Type B pancreatic cell (in vitro differentiated cells): ENCODE data around the gene GABPA. TPM values are rescaled to one million over a fixed set of nuclear protein-coding genes. Genes with fewer than 3 reads are reported as not detected.

Experiments used
- DNase-seq: peaks from one replicate; pipeline ENCODE4 v3.0.0; 2021; ENCODE audit warnings: mixed read lengths; ENCODE audit not compliant: unreplicated experiment; ENCODE audit errors: extremely low spot score
- H3K27ac Mint-ChIP-seq: 2 replicates; pipeline ENCODE4 v1.8.0; 2021; ENCODE audit warnings: mild to moderate bottlenecking, mixed read lengths
- H3K27me3 Mint-ChIP-seq: 2 replicates; pipeline ENCODE4 v1.8.0; 2021; ENCODE audit warnings: mixed read lengths
- H3K36me3 Mint-ChIP-seq: 2 replicates; pipeline ENCODE4 v1.8.0; 2021; ENCODE audit warnings: mixed read lengths
- H3K4me1 Mint-ChIP-seq: one replicate; pipeline ENCODE4 v1.8.0; 2021; ENCODE audit warnings: mixed read lengths; ENCODE audit not compliant: unreplicated experiment
- H3K4me3 Mint-ChIP-seq: 2 replicates; pipeline ENCODE4 v1.8.0; 2021; ENCODE audit warnings: mild to moderate bottlenecking, mixed read lengths
- H3K9me3 Mint-ChIP-seq: 2 replicates; pipeline ENCODE4 v1.8.0; 2021; ENCODE audit warnings: mixed read lengths
- CTCF ChIP-seq: fragments of 200-600 bp; sonication (generic); conservative IDR thresholded peaks from 2 replicates; pipeline ENCODE4 v1.5.0; 2021; ENCODE audit warnings: antibody characterized with exemption, mild to moderate bottlenecking
- total RNA-seq: library from RNA; stranded (reverse); gene quantifications from 2 replicates; pipeline ENCODE4 v1.2.1, GENCODE V29; 2021; ENCODE audit warnings: low replicate concordance

The GABPA gene
- total RNA-seq, 1 donor from 2014 or later = 26.4 TPM

GRCh38 chr21:25734654-25734903, 193 bp upstream of the GABPA start:
- Mint-ChIP-seq H3K36me3 (peaks cover 15% of the 10 kb centered on the region), H3K4me1 (peaks cover 27% of the 10 kb centered on the region), H3K27ac (peak overlapping the region; percentile 100), H3K27me3 (peaks cover 3% of the 10 kb centered on the region), H3K4me3 (peak overlapping the region; percentile 100), H3K9me3 (no peaks in the 10 kb centered on the region)
- no peak for TF ChIP-seq CTCF
- no peak for DNase-seq

GRCh38 chr21:25735646-25736597, 1.1 kb downstream of the GABPA start:
- TF ChIP-seq CTCF = no peak
- peak overlapping the region; percentile 100 for H3K4me3 Mint-ChIP-seq
- H3K27me3 Mint-ChIP-seq = peaks cover 3% of the 10 kb centered on the region
- no peak for DNase-seq
- no peaks in the 10 kb centered on the region for H3K9me3 Mint-ChIP-seq
- H3K4me1 Mint-ChIP-seq = peaks cover 27% of the 10 kb centered on the region
- H3K27ac Mint-ChIP-seq = peak overlapping the region; percentile 95
- peaks cover 11% of the 10 kb centered on the region for H3K36me3 Mint-ChIP-seq

- H3K27me3 Mint-ChIP-seq = peaks cover 3% of the 10 kb centered on the region
Measured at GRCh38 chr21:25737421-25737820, 2.6 kb downstream of the GABPA start.

GRCh38 chr21:25742900-25743299, 8.1 kb downstream of the GABPA start:
- peaks cover 11% of the 10 kb centered on the region for H3K36me3 Mint-ChIP-seq
- TF ChIP-seq CTCF = no peak
- H3K4me1 Mint-ChIP-seq = peaks cover 5% of the 10 kb centered on the region
- H3K27ac Mint-ChIP-seq = peak overlapping the region; percentile 52
- no peaks in the 10 kb centered on the region for H3K9me3 Mint-ChIP-seq
- DNase-seq = no peak
- H3K27me3 Mint-ChIP-seq = no peaks in the 10 kb centered on the region
- no peak overlapping the region for H3K4me3 Mint-ChIP-seq

More at GRCh38 chr21:25737421-25737820, 2.6 kb downstream of the GABPA start:
- Mint-ChIP-seq H3K4me3 (peak overlapping the region; percentile 94), H3K27ac (peak overlapping the region; percentile 95), H3K9me3 (no peaks in the 10 kb centered on the region), H3K36me3 (peaks cover 17% of the 10 kb centered on the region), H3K4me1 (peaks cover 27% of the 10 kb centered on the region)
- DNase-seq = no peak
- TF ChIP-seq CTCF = no peak

GRCh38 chr21:25744854-25745253, 10.1 kb downstream of the GABPA start:
- peaks cover 14% of the 10 kb centered on the region for H3K36me3 Mint-ChIP-seq
- DNase-seq = no peak
- H3K27ac Mint-ChIP-seq = no peak overlapping the region
- H3K4me3 Mint-ChIP-seq = no peak overlapping the region
- H3K4me1 Mint-ChIP-seq = no peaks in the 10 kb centered on the region
- TF ChIP-seq CTCF = no peak
- H3K27me3 Mint-ChIP-seq = no peaks in the 10 kb centered on the region
- no peaks in the 10 kb centered on the region for H3K9me3 Mint-ChIP-seq
